ENCODE measurements around the gene PHACTR1.
"Not testable (repeated sequence)": the region's sequence is repeated elsewhere in the genome, so short reads cannot be mapped to it uniquely, and the experiment has no call there.

Gene PHACTR1
- total RNA-seq, result 0.67 to 3.8 reads per million in 2 donors

GRCh38 chr6:12716298-12716916, at the start of gene PHACTR1:
Gene PHACTR1 (plus strand): TSS chr6:12716767.
- DNase-seq, result no peak

DNA sequence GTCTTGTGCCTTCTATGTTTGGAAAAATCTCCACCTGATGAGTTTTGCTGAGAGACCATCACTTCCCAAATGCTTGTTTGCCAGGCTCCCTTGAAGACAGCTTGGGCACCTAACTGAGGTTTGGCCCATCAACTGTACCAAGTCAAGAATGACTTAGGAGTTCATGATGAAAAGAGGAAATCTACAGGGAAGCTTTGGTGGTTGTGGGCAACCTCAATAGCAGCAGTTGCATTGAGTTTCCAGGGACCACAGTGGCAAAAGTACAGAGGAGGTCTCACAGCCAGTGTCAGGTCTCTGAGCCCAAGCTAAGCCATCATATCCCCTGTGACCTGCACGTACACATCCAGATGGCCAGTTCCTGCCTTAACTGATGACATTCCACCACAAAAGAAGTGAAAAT, 49.7 kb upstream of the PHACTR1 start:
- DNase-seq, result no peak

GRCh38 chr6:12675931-12676330, 40.6 kb upstream of the PHACTR1 start:
- no peak for DNase-seq

DNA sequence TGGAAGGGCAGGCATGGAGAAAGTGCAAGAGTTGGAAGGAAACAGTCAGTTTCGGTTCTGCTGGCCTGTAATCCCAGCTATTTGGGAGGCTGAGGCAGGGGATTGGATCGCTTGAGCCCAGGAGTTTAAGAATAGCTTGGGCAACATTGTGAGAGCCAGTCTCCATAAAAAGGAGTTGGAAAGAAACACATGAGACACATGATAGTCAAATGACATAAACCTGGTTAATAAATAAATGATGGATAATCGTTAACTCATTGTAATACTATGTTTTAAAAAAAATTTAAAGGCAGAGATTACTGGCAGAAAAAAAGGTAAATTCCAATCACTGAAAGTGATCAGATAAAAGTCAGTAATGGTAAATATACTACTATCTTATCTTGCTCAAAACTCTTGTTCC, 37.2 kb upstream of the PHACTR1 start:
- DNase-seq, result no peak

GRCh38 chr6:12693122-12693521, 23.4 kb upstream of the PHACTR1 start:
- no peak for DNase-seq

- DNase-seq, result no peak
Measured at GRCh38 chr6:12698298-12698697, 18.3 kb upstream of the PHACTR1 start.

GRCh38 chr6:12704946-12705345, 11.6 kb upstream of the PHACTR1 start:
- DNase-seq, result no peak

GRCh38 chr6:12709116-12709515, 7.5 kb upstream of the PHACTR1 start:
- no peak for DNase-seq

GRCh38 chr6:12709556-12710232, 6.9 kb upstream of the PHACTR1 start:
- DNase-seq, result no peak

GRCh38 chr6:12710921-12711320, 5.6 kb upstream of the PHACTR1 start:
- DNase-seq, result no peak

DNA sequence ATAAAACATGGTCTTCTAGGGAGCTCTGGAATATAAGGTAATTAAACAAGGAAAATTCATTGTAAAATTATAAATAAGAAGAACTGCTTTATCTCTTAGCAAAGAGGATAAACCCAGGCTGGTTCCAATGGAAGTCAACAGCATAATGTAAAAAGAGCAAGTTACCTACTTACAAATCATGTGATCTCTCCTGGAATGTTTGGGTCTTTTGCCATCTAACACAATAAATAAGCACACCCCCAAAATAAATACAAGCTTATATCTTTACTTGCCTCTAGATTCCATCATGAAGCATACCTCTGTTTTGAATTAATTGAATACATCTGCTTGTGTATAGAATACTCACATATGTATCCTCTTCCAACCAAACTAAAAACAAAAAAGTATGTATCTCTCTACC, 2.5 kb upstream of the PHACTR1 start:
- no peak for DNase-seq

- DNase-seq, result no peak
Measured at GRCh38 chr6:12715437-12715836, 1.1 kb upstream of the PHACTR1 start.

DNA sequence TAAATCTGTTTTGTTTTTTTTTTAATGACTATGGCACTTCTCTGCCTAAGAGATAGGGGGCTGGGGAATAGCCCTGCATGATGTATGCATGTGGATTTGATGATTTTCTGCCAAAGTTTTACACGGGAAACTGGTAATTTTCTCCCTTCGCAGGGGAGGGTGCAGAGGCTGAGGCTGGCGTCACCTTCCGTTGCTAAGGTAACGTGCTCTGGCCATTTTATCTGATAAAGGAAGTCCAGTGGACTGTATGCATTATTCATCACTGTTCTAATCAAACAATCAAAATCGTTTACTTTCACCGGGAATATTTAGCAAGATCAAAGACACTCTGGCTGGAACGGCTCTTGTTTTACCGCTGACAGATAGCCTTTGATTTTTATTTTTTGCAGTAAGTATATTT, 789 bp downstream of the PHACTR1 start:
- DNase-seq, result no peak

DNA sequence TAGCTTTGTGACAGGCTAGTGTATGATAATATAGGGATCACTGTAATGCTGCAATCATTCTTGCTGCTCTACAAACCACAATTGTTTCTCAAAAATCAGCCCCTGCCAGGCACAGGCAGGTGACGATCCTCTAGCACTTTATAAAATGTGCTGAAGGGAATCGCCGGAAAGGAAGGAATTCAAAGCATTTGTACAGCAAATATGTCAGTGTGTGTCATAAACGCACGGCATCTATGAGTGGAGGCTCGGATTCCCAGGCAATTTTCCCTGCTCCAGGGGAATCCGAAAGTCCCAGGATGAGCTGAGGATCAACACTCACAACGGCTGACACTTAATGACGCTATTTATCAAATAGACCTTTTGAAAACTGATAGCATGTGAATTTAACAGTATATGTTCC, 1.4 kb downstream of the PHACTR1 start:
- DNase-seq, result no peak

GRCh38 chr6:12719017-12719416, 2.5 kb downstream of the PHACTR1 start:
- no peak for DNase-seq

DNA sequence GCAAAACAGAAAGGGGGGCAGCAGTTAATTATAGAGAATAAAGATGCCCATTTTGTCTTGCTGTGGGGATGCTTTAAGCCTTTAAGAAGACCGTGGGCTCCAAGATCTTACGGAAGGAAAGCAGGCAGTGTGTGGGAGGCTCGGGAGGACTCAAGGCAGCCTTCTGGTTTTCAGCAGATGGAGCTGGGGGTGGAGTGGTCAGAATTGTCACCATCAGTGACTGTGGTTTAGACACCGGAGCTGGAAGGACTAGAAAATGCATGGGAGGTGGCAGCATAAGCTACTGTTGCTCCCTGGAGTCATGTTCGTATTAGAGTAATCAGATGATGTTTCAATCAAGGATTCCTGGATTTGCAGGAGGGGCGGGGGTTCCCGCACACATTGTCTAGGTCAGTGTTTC, 3.7 kb downstream of the PHACTR1 start:
- DNase-seq, result no peak

DNA sequence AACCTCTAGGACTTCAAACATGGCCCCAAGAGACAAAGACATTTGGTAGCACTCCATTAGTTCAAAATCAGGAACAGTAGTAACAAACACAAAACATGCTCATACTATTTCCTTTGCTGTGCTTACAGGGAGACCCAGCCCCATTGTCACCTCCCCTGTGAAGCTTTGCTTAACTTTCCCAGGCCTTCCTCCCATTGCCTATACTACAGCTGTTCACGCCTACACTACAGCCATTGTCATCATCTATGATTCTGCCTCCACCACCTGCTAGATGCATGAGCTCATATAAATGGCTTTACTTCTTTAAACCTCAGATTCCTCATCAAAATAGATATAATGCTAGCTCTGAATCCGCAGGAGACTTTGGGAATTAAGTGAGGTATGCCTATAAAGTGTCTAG, 8.7 kb downstream of the PHACTR1 start:
- no peak for DNase-seq

DNA sequence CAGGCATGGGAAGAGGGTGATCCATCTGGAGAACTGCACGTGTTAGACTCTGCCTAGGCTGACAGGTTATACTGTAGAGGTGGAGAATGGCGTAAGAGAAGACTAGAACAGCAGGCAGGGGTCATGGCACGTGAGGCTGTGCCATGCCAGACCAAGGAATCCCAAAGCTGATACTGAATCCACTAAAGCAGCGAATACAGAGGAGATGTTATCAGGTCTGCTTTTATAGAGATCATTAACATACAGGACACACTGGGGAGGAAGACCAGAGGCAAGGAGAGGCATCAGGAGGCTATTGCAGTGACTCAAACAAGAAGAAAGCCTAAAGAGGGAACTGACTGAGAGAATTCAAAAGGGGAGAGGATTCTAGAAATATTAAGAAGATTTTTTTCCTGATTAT, 12.9 kb downstream of the PHACTR1 start:
- no peak for DNase-seq

DNA sequence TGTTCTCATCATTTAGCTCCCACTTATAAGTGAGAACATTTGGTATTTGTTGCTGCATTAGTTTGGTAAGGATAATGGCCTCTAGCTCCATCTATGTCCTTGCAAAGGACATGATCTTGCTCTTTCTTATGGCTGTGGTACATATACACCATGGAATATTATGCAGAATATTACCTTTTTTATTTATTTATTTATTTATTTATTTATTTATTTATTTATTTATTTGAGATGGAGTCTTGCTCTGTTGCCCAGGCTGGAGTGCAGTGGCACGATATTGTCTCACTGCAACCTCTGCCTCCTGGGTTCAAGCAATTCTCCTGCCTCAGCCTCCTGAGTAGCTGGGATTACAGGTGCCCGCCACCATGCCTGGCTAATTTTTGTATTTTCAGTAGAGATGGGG, 14.2 kb downstream of the PHACTR1 start:
- not testable (repeated sequence) for DNase-seq

DNA sequence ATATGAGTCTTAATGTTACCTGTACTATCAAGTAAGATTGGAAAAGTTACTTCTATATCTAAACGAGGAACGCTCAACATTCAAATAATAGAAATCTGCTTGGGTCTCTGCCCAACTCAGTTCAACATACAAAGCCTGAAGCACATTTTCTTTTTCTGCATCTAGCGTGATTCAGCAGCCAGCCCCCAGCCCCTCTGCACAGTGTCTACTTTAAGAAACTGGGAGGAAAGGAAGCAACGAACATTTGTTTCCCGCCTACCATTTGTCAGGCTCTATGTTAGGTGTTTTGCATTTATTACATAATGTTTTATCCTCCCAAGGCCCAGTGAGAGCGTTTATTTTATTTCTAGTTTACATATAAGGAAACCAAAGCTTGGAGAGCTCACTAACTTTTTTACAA, 17.3 kb downstream of the PHACTR1 start:
- no peak for DNase-seq

GRCh38 chr6:12735786-12736185, 19.2 kb downstream of the PHACTR1 start:
- no peak for DNase-seq

DNA sequence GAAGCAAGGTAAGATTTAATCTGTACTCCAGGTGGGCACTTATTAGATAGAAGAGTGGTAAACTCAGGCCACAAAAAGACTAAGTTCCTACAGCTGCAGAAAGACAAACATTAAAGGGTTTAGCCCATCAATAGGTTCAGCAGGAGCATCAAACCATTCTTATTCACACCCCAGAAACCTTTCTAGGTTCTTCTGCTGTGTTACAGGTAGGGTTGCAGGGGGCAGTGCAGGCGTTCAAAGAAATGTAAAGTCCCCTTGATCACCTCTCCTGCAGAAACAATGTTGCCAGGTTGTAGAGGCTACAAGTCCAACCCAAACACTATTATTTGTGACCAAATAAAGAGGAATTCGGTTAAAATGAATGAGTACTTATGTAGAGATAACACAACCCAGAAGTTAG, 31.8 kb downstream of the PHACTR1 start:
- no peak for DNase-seq

DNA sequence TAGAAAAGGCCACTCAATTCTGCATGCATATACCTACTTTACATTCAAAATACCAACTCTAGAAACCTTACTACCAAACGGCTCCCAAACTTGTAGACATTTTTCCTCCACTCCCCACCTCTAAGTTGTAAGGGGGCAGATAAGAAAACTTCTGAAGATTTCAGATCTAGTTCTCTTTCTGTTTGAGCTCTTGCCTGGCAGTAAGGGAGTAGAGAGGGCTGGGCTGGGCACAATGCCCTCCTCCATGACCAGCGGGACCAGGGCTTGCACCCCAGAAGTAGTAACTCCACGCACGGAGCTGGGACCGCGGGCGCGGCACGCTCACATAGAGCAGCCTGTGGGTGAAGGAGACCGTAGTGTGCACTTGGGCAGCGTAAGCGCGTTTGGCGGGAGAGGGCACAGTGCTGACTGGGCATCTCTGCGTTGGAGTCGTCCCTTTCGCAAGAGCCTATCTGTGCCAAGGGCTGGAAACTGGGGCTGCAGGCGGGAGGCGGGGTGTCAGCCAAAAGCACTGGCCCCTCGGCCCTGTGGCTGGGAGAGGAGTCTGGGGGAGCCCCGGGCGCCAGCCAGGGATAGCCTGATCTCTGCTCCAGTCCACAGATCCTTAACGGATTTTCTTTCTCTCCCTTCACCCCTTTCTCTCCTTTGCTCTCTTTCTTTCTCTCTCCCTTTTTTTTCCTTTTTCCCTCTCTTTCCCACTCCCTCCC, 32.4 kb downstream of the PHACTR1 start:
- DNase-seq, result no peak

Data from activated gamma-delta T cell (primary cell).